ENCODE data around the gene LGR6. TPM values are rescaled to one million over a fixed set of nuclear protein-coding genes. Genes with fewer than 3 reads are reported as not detected.

LGR6 gene
- total and polyA plus RNA-seq, 8 donors: 0.75 to 1.8 (median 1.5) TPM

DNA sequence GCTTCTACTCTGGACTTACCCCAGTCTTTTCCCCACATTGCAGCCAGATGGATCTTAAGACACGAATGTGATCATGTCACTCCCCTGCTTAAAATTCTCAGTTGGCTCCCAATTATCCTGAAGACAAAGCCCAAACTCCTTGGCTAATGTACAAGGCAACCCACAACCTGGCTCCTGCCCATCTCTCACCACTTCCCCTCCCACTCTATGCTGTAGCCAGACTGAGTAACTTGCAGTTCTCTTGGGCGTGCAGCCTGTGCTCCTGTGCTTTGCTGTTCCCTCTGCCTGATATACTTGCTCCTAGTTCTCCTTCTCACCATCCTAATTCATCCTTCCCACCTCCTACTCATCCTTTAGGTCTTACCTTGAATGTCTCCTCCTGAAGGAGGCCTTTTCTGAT lies 56.2 kb downstream of the LGR6 start:
- Histone ChIP-seq H3K9me3 (no peaks in the 10 kb centered on the region), H3K4me3 (no peak overlapping the region), H3K4me1 (no peaks in the 10 kb centered on the region), H3K27ac (no peak overlapping the region), H3K27me3 (peaks cover 0 to 6% of the 10 kb centered on the region in 2 donors), H3K36me3 (no peaks in the 10 kb centered on the region)
- DNase-seq (no peak), ATAC-seq (peak; percentile 63)
- intact Hi-C loops (cut with DNase I): no loop called here
- TF ChIP-seq, protein P1, sequence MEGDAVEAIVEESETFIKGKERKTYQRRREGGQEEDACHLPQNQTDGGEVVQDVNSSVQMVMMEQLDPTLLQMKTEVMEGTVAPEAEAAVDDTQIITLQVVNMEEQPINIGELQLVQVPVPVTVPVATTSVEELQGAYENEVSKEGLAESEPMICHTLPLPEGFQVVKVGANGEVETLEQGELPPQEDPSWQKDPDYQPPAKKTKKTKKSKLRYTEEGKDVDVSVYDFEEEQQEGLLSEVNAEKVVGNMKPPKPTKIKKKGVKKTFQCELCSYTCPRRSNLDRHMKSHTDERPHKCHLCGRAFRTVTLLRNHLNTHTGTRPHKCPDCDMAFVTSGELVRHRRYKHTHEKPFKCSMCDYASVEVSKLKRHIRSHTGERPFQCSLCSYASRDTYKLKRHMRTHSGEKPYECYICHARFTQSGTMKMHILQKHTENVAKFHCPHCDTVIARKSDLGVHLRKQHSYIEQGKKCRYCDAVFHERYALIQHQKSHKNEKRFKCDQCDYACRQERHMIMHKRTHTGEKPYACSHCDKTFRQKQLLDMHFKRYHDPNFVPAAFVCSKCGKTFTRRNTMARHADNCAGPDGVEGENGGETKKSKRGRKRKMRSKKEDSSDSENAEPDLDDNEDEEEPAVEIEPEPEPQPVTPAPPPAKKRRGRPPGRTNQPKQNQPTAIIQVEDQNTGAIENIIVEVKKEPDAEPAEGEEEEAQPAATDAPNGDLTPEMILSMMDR (IDR thresholded peaks at IDR 0.05): no peak

DNA sequence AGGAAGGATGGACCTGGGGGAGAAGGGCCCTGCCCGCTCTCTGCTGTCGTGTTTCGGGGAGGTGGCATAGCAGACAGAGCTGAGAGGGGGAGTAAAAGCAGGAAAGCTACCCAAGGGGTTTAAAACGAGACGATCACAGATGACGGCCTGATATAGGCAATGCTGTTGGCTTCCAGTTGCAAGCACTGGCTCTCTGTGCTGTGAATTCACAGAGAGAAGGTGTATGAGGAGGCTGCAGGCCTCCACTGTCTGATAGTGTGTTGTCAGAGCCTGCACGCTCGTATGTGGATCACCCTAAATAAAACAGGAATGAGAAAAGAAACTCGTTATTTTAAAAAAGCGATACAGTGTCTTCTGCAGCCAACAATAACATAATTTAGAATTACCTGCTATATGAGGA lies 57.4 kb downstream of the LGR6 start:
- no peak for ATAC-seq
- TF ChIP-seq, protein P1 (IDR thresholded peaks at IDR 0.05): no peak
- no peak for DNase-seq
- Histone ChIP-seq H3K4me3 (no peak overlapping the region), H3K27me3 (peaks cover 0 to 6% of the 10 kb centered on the region in 2 donors), H3K9me3 (no peaks in the 10 kb centered on the region), H3K4me1 (no peaks in the 10 kb centered on the region), H3K36me3 (no peaks in the 10 kb centered on the region), H3K27ac (no peak overlapping the region)
- intact Hi-C loops (cut with DNase I): no loop called here

DNA sequence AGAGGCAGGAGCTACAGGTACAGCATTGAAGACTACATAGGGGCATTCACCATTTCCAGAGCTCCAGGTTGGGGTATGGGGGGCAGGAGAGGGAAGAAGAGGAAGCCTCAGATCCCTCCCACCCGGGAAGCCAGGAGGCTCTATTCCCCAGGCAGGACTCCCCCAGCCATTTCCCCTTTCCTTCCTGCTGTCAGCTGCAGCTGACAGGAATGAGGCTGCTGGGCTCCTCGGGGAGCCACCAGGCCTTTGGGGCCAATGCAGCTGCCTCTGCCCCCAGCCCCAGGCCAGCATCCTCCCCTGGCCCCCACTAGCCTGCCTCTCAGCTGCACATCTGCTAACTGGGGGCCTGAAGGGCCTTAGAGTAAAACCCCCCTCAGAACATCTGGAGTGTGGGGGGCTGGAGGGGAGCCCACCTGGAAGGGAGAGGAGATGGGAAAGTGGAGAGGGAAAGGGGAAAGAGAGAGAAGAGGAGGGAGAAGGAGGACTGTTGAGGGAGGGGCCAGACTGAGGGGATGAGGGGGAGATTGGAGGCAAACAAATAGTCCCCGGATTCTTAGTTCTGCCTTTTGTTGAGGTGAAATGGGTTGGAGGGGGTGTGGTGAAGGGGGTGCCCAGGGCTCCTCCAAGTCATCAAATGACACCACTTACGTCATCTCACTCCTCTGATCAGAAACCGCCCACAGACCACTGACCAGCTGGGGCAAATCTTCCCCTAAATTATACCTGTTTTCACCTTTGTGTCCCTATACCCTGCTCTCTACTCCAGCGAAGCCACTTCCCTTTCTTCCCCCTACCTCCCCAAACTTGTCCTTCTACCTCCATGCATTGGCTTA lies 58.0 kb downstream of the LGR6 start:
- no peak overlapping the region for H3K27ac ChIP-seq
- no peak overlapping the region for H3K4me3 ChIP-seq
- ATAC-seq (no peak), DNase-seq (no peak)
- no peaks in the 10 kb centered on the region for H3K9me3 ChIP-seq
- no peaks in the 10 kb centered on the region for H3K4me1 ChIP-seq
- peaks cover 0 to 6% of the 10 kb centered on the region in 2 donors for H3K27me3 ChIP-seq
- H3K36me3 ChIP-seq: no peaks in the 10 kb centered on the region
- intact Hi-C loops (cut with DNase I): no loop called here
- TF ChIP-seq, protein P1 (IDR thresholded peaks at IDR 0.05): no peak

DNA sequence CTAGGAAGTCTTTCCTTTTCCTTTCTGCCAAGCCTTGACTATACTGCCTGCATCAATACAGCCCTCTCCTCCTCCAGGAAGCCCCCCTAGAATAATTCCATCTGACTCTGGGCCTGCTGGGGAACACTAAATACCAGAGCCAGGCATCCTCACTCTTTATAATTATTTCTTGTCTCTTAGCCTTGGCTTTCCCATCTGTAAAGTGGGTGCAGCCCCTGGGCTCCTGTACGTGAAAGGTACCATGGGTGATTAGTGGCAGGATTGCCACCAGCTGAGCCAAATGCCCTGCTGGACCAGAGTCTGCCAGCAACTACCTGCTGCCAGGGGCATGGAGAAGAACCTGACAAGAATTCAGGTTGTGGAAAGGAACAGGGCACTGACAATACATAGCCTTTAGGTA lies 58.7 kb downstream of the LGR6 start:
- Histone ChIP-seq H3K9me3 (no peaks in the 10 kb centered on the region), H3K27ac (no peak overlapping the region), H3K4me1 (no peaks in the 10 kb centered on the region), H3K36me3 (no peaks in the 10 kb centered on the region), H3K4me3 (no peak overlapping the region), H3K27me3 (peaks cover 0 to 6% of the 10 kb centered on the region in 2 donors)
- intact Hi-C loops (cut with DNase I): no loop called here
- TF ChIP-seq, protein P1 (IDR thresholded peaks at IDR 0.05): no peak
- DNase-seq: no peak
- no peak for ATAC-seq

DNA sequence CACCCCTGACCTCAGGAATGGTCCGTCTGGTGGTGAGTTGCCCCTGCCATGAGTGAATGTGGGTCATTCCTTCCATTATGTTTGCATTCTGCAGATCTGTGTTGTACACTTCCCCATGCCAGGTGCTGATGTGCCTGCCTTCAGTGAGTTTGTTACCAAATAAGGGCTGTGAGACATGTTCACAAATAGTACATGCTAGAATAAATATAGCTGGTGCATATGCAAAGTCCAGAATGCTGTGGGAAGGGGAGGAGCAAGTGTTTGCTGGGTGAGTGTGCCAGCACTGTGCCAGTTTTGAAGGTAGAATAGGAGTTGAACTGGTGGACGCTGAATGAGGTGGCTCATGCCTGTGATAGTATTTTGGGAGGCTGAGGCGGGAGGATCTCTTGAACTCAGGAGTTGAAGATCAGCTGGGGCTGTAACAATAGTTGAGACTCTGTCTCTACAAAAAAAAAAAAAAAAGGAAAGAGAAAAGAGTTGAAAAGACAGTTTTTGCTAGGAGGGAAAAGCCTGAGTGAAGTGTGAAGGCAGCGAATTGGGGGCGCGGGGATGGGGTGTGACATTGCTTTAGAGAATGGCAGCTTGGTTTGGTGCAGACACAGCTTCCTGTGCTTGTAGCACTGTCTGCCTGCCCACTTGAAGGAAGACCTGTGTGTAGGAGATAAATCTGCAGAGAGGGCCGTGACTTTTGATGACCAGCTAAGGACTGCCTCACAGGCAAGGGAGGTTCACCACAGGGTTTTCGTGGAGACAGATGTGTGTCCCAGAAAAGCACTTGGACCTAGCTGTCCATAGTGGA lies 61.1 kb downstream of the LGR6 start:
- DNase-seq: no peak
- intact Hi-C loops (cut with DNase I): no loop called here
- TF ChIP-seq, protein P1 (IDR thresholded peaks at IDR 0.05): no peak
- H3K4me1 ChIP-seq: no peaks in the 10 kb centered on the region
- no peak for ATAC-seq
- peaks cover 0 to 6% of the 10 kb centered on the region in 2 donors for H3K27me3 ChIP-seq
- H3K9me3 ChIP-seq: no peaks in the 10 kb centered on the region
- H3K4me3 ChIP-seq: no peak overlapping the region
- H3K27ac ChIP-seq: no peak overlapping the region
- no peaks in the 10 kb centered on the region for H3K36me3 ChIP-seq
